Stimulated activated CD4-positive, alpha-beta T cell treated with anti-CD3 and anti-CD28 coated beads, Interleukin-12 subunit alpha, Interleukin-12 subunit beta, amount 100 ng/mL, for 48 hours (primary cell): ENCODE data around the gene LRFN3.
"Not testable (repeated sequence)": the region's sequence is repeated elsewhere in the genome, so short reads cannot be mapped to it uniquely, and the experiment has no call there.

Experiments used
- DNase-seq, 3 donors: peaks; one replicate each; pipeline ENCODE4 v3.0.0-alpha.2; 2020; ENCODE audit warnings: low read depth in 2 of 3, low spot score in 1 of 3

LRFN3 gene

DNA sequence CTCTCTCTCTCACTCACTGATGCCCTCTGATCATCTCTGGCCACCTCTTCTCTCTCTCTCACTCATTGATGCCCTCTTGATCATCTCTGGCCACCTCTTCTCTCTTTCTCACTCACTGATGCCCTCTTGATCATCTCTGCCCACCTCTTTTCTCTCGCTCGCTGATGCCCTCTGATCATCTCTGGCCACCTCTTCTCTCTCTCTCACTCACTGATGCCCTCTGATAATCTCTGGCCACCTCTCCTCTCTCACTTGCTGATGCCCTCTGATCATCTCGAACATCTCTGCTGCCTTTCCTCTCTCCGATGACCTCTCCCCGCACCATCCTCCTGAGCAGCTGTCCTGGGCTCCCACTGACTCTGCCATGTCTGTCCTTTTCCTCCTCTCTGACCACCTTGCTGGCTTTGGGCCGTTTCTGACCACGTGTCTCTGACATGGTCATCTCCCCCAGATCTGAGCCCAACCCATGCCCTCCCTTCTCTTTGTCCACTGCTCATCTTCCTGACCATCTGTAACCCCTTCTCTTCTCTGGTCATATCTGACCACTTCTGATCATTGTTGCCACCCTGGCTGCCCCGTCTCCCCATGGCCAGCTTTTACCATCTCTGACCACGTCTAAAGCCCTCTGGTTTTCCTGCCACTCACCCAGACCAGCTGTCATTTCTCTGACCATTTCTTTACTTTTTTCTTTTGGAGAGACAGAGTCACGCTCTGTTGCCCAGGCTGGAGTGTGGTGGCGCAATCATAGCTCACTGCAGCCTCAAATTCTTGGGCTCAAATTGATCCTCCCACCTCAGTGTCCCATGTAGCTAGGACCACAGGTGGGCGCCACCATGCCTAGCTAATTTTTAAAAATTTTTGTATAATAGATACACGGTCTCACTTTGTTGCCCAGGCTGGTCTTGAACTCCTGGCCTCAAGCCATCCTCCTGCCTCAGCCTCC lies 2.4 kb downstream of the LRFN3 start:
- no peak for DNase-seq

DNA sequence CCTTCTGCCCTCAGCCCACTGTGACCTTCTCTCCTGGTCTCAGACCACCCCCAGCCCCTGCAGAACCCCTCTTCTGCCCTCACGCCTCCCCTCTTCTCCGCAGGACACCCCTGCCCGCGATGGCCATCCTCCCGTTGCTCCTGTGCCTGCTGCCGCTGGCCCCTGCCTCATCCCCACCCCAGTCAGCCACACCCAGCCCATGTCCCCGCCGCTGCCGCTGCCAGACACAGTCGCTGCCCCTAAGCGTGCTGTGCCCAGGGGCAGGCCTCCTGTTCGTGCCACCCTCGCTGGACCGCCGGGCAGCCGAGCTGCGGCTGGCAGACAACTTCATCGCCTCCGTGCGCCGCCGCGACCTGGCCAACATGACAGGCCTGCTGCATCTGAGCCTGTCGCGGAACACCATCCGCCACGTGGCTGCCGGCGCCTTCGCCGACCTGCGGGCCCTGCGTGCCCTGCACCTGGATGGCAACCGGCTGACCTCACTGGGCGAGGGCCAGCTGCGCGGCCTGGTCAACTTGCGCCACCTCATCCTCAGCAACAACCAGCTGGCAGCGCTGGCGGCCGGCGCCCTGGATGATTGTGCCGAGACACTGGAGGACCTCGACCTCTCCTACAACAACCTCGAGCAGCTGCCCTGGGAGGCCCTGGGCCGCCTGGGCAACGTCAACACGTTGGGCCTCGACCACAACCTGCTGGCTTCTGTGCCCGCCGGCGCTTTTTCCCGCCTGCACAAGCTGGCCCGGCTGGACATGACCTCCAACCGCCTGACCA lies 3.3 kb downstream of the LRFN3 start:
- no peak for DNase-seq

DNA sequence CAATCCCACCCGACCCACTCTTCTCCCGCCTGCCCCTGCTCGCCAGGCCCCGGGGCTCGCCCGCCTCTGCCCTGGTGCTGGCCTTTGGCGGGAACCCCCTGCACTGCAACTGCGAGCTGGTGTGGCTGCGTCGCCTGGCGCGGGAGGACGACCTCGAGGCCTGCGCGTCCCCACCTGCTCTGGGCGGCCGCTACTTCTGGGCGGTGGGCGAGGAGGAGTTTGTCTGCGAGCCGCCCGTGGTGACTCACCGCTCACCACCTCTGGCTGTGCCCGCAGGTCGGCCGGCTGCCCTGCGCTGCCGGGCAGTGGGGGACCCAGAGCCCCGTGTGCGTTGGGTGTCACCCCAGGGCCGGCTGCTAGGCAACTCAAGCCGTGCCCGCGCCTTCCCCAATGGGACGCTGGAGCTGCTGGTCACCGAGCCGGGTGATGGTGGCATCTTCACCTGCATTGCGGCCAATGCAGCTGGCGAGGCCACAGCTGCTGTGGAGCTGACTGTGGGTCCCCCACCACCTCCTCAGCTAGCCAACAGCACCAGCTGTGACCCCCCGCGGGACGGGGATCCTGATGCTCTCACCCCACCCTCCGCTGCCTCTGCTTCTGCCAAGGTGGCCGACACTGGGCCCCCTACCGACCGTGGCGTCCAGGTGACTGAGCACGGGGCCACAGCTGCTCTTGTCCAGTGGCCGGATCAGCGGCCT lies 4.1 kb downstream of the LRFN3 start:
- no peak for DNase-seq

DNA sequence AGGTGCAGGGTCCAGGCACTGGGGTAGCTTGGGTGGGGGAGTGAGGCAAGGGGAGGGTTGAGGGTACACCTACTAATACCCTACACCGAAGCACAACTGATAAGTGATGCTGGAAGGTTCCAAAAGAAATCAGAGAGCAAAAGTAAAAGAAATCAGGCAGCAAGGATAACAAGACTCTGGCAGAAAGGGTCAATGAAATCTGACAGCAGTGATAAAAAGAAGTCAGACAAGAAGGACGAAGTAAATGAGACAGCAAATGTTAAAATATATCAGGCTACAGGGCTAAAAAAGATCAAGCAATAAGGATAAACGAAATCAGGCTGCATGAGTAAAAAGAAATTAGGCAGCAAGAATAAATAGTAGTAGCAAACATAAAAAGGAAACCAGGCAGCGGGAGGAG lies 4.7 kb downstream of the LRFN3 start:
- no peak for DNase-seq

DNA sequence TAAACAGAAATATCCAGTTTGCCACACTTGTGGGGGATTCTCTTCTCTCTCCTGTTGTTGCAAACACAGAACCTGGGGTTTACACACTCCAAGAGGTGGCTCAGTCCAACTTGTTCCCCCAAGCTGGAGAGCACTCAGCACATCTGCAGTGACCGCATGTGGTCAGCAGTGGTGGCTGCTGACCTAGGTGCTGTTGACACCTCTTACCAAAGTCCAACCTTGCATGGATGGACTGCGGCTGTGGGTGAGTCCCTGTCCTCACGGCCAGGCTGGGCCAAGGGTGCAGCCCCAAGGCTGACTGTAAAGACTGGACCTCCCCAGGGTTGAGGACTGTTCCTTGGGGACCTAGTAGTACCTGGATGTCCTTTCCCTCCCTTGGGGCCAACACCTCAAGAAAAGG lies 6.1 kb downstream of the LRFN3 start:
- DNase-seq: no peak

DNA sequence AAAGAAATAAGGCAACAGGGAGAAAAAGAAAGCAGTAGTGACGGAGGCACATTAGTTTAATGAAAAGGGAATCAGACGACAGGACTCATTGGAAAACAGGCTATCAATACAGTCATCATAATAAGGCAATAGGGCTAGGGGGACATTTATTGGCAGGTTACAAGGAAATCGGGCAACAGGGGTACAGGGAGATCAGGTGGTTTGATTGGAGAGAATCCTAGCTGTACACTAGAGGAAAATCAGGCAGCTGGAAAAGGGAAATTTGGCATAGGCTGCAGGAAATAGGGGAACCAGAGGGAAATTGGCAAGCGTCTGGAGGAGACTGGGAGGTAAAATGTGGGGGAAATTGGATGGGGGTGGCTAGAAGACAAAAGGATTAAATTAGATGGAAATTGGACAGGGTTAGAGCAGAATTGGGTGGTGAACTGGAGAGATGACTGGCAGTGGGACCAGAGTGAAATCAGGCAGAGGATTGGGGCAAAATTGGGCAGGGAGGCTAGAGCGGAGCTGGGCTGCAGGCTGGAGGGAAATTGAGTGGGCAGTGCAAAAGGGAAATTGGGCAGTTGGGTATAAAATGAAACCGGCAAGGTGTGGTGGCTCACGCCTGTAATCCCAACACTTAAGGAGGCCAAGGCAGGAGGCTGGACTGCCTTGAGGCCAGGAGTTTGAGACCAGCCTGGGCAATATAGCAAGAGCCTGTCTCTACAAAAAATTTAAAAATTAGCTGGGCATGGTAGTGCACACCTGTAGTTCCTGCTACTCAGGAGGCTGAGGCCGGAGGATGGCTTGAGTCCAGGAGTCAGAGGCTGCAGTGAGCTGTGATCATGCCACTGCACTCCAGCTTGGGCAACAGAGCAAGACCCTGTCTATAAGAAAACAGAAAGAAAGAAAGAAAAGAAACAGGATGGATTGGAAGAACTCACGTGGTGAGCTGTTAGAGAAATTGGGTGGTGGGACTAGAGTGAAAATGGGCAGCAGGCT lies 7.4 kb downstream of the LRFN3 start:
- no peak for DNase-seq

DNA sequence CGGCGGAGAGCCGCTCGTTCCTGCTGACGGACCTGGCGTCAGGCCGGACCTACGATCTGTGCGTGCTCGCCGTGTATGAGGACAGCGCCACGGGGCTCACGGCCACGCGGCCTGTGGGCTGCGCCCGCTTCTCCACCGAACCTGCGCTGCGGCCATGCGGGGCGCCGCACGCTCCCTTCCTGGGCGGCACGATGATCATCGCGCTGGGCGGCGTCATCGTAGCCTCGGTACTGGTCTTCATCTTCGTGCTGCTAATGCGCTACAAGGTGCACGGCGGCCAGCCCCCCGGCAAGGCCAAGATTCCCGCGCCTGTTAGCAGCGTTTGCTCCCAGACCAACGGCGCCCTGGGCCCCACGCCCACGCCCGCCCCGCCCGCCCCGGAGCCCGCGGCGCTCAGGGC lies 8.4 kb downstream of the LRFN3 start:
- DNase-seq: no peak

DNA sequence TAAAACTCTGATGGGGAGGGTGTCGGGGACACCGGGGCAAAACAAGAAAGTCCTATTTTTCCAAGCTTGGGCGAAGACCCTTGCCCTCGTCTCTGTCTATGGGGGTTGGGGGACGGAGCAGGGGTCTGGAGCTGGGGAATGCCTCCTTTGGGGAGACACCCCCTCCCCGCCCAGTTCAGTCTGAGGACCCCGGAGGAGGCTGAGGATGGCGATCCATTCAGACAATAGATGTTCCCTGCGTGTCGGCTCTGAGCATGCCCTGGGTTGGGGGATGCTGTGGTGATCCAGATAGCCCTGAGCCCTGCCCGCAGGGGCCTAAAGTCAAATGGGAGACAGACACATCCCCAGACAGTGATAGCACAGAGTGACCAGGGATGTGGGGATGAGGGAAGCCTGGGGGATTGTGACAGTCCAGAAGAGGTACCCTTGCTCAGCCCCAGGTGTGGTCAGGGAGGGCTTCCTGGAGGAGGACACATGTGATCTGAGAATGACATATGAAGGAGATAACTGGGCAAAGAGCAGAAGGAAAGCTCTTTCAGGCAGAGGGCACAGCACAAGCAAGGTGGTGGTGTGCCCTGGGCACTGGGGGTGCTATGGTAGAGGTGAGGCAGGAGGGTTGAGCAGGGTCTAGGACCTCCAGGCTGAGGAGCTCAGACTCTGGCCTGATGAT lies 9.1 kb downstream of the LRFN3 start:
- DNase-seq: no peak

DNA sequence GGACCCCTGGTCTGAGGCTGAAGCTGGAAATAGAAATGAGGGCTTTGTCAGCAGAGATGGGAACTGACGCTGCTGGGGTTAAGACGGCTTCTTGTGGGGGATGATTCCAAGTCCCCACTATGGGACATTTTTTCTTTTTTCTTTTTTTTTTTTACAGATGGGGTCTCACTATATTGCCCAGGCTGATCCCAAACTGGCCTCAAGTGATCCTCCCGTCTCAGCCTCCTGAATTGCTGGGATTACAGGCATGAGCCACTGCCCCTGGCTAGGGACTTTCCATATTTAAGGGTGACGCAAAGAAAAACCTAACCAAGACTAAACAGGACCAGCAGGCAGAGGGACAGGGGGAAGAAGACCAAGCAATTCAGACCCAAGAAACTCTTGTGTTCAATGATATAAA lies 10.0 kb downstream of the LRFN3 start:
- DNase-seq: no peak

DNA sequence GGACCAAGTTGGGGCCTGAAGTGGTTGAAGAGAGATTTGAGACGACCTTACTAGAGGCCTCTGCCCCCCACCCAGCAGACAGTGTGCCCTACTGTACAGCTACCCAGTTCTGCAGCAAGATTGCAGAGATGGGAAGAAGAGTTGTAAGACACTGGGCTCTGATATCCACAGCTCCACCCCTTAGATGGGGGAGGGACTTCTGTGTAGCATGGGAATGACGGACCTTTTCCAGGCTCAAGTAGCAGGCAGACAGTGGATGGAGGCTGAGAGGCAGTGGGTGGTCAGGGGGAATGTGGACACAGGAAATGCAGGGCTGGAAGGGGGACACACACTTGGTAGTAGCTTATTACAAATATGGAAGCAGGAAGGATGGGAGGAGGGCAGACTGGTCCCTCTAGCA lies 13.0 kb downstream of the LRFN3 start:
- DNase-seq: no peak

DNA sequence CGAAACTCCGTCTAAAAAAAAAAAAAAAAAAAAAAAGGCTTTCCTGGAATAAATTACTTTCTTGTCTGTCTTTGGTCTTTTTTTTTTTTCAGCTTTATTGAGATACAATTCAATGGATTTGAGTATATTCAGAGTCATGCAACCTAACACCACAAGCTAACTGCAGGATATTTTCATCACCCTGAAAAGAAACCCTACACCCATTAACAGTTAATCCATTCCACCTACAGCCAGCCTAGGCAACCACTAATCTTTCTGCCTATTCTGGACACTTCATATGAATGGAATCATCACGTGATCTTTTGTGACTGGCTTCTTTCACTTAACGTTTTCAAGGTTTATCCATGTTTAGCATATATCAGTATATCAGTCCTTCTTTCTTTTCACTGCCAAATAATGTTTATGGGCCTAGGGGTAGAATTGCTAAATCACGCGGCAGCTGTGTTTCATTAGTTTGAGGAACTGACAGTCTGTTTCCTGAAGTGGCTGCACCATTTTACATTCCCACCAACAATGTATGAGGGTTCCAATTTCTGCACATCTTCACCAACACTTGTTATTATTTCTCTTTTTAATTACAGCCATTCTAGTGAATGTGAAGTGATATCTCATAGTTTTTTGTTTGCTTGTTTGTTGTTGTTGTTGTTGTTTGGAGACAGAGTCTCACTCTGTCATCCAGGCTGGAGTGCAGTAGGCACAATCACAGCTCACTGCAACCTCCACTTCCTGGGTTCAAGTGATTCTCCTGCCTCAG lies 19.9 kb downstream of the LRFN3 start:
- DNase-seq: no peak

DNA sequence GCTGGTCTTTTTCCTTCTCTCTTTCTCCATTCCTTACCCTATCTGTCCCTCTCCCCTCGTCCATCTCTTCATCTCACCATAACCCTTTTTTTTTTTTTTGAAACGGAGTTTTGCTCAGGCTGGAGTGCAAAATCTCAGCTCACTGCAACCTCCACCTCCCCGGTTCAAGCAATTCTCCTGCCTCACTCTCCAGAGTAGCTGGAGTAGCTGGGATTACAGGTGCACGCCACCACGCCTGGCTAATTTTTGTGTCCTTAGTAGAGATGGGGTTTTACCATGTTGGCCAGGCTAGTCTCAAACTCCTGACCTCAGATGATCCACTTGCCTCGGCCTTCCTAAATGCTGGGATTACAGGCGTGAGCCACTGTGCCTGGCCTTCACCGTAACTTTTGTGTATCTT lies 21.2 kb downstream of the LRFN3 start:
- DNase-seq: not testable (repeated sequence)

DNA sequence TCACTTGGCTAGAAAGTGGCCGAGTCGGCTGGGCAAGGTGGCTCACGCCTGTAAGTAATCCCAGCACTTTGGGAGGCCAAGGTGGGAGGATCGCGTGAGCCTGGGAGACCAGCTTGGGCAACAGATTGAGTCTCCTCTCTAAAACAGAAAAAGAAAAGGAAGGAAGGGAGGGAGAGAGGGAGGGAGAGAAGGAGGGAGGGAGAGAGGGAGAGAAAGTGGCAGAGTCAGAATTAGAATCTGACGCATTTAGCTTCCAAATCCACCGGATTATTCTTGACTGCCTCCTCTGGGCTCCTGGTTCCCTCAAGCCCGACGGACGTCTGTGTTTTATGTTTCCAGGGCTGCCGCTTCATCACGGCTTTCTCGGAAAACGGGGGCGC lies 22.5 kb downstream of the LRFN3 start:
- DNase-seq: no peak

DNA sequence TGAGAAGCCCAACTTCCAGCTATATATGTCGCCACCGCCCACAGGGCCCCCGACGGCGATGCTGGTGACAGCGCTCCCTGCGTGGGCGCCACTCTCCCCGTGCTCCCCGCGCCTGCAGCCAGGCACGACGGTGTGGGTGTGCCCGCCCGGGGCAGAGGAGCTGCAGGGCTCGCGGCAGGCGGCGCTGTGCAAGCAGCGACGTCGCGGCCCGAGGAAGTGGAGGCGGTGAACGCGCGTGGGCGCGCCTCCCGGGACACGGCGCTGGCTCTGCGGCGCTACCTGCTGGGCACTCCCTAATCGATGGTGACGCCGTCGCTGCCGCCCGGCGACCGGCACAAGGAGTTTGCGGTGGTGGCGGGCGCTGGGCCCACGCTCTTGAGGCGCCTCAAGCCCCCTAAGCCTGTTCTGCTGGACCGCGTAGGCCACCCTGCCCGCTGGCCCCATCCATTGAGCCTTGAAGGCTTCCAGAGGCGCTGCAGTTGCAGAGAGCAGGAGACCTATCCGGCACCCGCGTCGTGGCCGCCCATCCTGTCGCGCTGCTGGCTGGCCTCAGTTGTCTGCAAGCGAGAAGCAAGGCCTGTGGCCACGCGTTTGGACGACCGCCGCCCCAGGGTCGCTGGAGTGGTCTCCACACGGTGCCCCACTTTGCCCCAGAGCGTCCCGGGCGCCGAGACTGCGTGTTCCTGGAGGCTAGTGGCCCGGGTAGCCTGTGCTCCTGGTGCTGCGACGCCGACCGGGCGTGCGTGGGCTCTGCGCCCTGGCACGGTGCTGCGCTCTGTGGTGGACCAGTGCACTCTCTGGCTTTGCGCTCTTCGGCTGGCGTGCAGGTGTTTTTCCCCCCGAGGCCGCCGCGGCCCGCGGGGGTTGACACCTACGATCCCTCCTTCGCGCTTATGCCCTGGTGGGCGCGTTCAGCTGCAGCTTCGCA lies 23.1 kb downstream of the LRFN3 start:
- DNase-seq: peak; percentile 51 to 72 (median 53)

DNA sequence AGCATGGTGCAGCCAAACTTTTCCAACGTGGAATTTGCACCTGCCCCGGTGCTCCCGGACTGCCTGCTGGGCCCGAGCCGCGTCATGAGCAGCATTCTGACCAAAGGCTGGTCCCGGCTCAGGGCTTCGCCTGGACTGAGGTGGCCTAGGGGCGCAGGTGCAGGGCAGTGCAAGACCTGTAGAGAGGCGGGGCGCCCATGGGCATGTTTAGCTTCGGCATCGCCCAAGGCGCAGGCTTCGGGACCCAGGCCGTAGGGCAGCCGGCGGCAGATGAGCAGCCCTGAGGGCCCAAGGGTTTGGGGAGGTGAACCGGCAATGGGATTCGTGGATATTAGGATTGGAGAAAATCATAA lies 23.8 kb downstream of the LRFN3 start:
- DNase-seq: no peak

DNA sequence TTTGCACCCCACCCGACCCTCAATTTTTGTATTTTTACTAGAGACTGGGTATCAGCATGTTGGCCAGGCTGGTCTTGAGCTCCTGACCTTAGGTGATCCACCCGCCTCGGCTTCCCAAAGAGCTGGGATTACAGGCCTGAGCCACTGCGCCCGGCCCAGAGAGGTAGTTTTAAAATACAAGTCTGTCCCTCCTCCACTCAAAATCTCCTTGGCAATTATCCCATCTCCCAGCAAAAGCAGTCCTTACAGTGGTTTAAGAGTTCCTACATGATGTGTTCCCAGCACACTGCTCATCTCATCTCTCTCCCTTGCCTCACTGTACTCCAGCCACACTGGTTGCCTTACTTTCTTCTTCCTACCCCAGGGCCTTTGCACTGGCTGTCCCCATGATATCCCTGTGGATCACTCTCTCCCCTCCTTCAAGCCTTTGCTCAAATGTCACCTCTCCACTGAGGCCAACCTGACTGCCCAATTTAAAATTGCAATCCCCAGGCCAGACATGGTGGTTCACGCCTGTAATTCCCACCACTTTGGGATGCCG lies 24.3 kb downstream of the LRFN3 start:
- DNase-seq: no peak

DNA sequence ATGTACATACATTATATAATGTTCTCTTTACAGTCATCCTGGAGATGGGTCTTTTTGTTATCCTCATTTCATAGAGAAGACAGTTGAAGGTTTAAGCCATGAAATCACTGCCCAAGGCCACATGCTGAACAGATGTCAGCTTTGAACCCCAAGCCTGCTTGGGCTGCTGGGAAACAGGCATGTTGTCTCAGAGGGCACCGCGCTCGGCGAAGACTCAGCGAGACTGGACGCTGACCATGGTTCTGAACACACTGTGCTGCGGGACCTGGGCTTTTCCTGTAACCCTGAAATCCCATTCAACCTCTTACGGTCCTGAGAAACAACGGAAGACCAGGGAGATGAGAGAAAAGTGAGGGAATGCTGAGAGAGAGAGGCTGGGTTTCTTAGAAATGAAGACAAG lies 27.3 kb downstream of the LRFN3 start:
- peak in 2 of 3 donors; percentile 21 to 48 for DNase-seq

DNA sequence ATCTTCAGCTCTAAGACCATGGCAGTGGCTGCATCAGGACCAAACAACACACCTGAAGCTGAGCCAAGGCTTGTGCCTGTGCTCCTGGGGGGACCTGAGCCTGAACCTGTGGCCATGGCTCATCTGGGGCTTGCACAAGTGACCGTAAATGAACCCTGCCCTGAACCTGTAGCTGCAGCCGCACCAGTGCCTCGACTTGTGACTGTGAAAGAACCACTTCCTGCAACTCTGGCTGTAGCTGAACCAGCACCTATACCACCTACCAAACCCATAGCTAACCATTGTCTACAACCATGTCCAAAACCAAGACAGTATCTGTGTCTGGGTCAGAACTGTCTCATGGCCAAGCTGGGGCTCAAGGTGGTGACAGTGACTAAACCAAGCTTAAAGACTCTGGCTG lies 30.6 kb downstream of the LRFN3 start:
- DNase-seq: no peak
